WTC11 (cell line): ENCODE data around the gene C9orf72.

Experiments used
- CTCF ChIP-seq: fragments of 200-600 bp; IDR thresholded peaks from 2 replicates; pipeline ENCODE4 v1.8.0; 2022; ENCODE audit warnings: antibody characterized with exemption
- KAT7 ChIP-seq: sonication (generic); formaldehyde crosslinking; IDR thresholded peaks from 2 replicates; pipeline ENCODE4 v1.8.1; 2023; ENCODE audit warnings: missing genetic modification reagents, mild to moderate bottlenecking, borderline replicate concordance
- ZNF121 ChIP-seq: sonication (generic); formaldehyde crosslinking; IDR thresholded peaks from 2 replicates; pipeline ENCODE4 v1.8.0; 2023; ENCODE audit warnings: missing genetic modification reagents
- TF ChIP-seq, protein P1 (sequence below): sonication (generic); formaldehyde crosslinking; IDR thresholded peaks from 2 replicates; pipeline ENCODE4 v1.8.1; 2022; ENCODE audit warnings: low read depth, missing genetic modification reagents, borderline replicate concordance
- TF ChIP-seq, protein P2 (sequence below): sonication (generic); formaldehyde crosslinking; IDR thresholded peaks from 2 replicates; pipeline ENCODE4 v1.8.1; 2023; ENCODE audit warnings: mild to moderate bottlenecking, missing genetic modification reagents, borderline replicate concordance
- TF ChIP-seq, protein P3 (sequence below): sonication (generic); formaldehyde crosslinking; IDR thresholded peaks from 2 replicates; pipeline ENCODE4 v1.8.0; 2022; ENCODE audit warnings: mild to moderate bottlenecking, missing genetic modification reagents

GRCh38 chr9:27591672-27592071 is 18.4 kb upstream of the C9orf72 start:
- TF ChIP-seq, protein P1, sequence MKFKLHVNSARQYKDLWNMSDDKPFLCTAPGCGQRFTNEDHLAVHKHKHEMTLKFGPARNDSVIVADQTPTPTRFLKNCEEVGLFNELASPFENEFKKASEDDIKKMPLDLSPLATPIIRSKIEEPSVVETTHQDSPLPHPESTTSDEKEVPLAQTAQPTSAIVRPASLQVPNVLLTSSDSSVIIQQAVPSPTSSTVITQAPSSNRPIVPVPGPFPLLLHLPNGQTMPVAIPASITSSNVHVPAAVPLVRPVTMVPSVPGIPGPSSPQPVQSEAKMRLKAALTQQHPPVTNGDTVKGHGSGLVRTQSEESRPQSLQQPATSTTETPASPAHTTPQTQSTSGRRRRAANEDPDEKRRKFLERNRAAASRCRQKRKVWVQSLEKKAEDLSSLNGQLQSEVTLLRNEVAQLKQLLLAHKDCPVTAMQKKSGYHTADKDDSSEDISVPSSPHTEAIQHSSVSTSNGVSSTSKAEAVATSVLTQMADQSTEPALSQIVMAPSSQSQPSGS (CRISPR knock-in tag) = no peak
- TF ChIP-seq, protein P2, sequence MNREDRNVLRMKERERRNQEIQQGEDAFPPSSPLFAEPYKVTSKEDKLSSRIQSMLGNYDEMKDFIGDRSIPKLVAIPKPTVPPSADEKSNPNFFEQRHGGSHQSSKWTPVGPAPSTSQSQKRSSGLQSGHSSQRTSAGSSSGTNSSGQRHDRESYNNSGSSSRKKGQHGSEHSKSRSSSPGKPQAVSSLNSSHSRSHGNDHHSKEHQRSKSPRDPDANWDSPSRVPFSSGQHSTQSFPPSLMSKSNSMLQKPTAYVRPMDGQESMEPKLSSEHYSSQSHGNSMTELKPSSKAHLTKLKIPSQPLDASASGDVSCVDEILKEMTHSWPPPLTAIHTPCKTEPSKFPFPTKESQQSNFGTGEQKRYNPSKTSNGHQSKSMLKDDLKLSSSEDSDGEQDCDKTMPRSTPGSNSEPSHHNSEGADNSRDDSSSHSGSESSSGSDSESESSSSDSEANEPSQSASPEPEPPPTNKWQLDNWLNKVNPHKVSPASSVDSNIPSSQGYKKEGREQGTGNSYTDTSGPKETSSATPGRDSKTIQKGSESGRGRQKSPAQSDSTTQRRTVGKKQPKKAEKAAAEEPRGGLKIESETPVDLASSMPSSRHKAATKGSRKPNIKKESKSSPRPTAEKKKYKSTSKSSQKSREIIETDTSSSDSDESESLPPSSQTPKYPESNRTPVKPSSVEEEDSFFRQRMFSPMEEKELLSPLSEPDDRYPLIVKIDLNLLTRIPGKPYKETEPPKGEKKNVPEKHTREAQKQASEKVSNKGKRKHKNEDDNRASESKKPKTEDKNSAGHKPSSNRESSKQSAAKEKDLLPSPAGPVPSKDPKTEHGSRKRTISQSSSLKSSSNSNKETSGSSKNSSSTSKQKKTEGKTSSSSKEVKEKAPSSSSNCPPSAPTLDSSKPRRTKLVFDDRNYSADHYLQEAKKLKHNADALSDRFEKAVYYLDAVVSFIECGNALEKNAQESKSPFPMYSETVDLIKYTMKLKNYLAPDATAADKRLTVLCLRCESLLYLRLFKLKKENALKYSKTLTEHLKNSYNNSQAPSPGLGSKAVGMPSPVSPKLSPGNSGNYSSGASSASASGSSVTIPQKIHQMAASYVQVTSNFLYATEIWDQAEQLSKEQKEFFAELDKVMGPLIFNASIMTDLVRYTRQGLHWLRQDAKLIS (CRISPR knock-in tag) = no peak
- TF ChIP-seq, protein P3, sequence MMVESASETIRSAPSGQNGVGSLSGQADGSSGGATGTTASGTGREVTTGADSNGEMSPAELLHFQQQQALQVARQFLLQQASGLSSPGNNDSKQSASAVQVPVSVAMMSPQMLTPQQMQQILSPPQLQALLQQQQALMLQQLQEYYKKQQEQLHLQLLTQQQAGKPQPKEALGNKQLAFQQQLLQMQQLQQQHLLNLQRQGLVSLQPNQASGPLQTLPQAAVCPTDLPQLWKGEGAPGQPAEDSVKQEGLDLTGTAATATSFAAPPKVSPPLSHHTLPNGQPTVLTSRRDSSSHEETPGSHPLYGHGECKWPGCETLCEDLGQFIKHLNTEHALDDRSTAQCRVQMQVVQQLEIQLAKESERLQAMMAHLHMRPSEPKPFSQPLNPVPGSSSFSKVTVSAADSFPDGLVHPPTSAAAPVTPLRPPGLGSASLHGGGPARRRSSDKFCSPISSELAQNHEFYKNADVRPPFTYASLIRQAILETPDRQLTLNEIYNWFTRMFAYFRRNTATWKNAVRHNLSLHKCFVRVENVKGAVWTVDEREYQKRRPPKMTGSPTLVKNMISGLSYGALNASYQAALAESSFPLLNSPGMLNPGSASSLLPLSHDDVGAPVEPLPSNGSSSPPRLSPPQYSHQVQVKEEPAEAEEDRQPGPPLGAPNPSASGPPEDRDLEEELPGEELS (CRISPR knock-in tag) = no peak
- TF ChIP-seq KAT7 (CRISPR knock-in tag) (no peak), ZNF121 (CRISPR knock-in tag) (no peak), CTCF (no peak)
